IMR-90 (cell line): Measurements from ENCODE around the gene KRT6B. TPM values are rescaled to one million over a fixed set of nuclear protein-coding genes. Genes with fewer than 3 reads are reported as not detected.

Source experiments
- ATAC-seq: fragments of 200-7000 bp; cut with Tn5 transposase; 2 replicates; pipeline ENCODE4 v1.9.1; 2020; ENCODE audit warnings: low read depth, mild to moderate bottlenecking, moderate library complexity
- BruUV-seq: library from RNA; stranded (reverse); fragments of 400-500 nt; replicated peaks from 2 replicates; lab custom pipeline; 2021; lab: Mats Ljungman, UMichigan
- CTCF ChIA-PET: fragments of 300-600 bp; formaldehyde crosslinking; extraction: SDS; loops from one replicate; lab custom pipeline; 2021; ENCODE audit warnings: antibody characterized with exemption; lab: Yijun Ruan, JAX
- POLR2A ChIA-PET: fragments of 300-600 bp; sonication (Branson Sonifier 250); formaldehyde crosslinking; loops from one replicate; lab custom pipeline; 2022; ENCODE audit warnings: antibody characterized with exemption; ENCODE audit not compliant: unreplicated experiment; lab: Charles Lee
- DNase-seq: peaks from one replicate; pipeline ENCODE4 v3.0.0; 2013
- H2AFZ ChIP-seq: replicated peaks from 2 replicates; pipeline ENCODE3; 2013; ENCODE audit warnings: low read length, mild to moderate bottlenecking; ENCODE audit not compliant: poor library complexity
- H2AK5ac ChIP-seq: 2 replicates; pipeline ENCODE4 v1.6.1; 2013; ENCODE audit warnings: low read depth, low read length, inconsistent platforms
- H2AK9ac ChIP-seq: replicated peaks from 2 replicates; pipeline ENCODE3; 2013; ENCODE audit warnings: mild to moderate bottlenecking, low read depth, low read length, moderate library complexity; ENCODE audit not compliant: poor library complexity
- H2BK120ac ChIP-seq: 2 replicates; pipeline ENCODE4 v1.6.1; 2013; ENCODE audit warnings: low read depth, low read length, inconsistent platforms
- H2BK15ac ChIP-seq: 3 replicates; pipeline ENCODE4 v1.6.1; 2013; ENCODE audit warnings: low read depth, low read length, inconsistent platforms
- H2BK20ac ChIP-seq: 2 replicates; pipeline ENCODE4 v1.6.1; 2013; ENCODE audit warnings: low read depth, mild to moderate bottlenecking, inconsistent platforms, low read length, moderate library complexity
- H2BK5ac ChIP-seq: 2 replicates; pipeline ENCODE4 v1.6.1; 2013; ENCODE audit warnings: mild to moderate bottlenecking, low read depth, low read length, inconsistent platforms; ENCODE audit not compliant: poor library complexity, severe bottlenecking
- H3K14ac ChIP-seq: replicated peaks from 2 replicates; pipeline ENCODE4 v1.6.1; 2013; ENCODE audit warnings: low read depth, low read length, inconsistent platforms
- H3K18ac ChIP-seq: 2 replicates; pipeline ENCODE4 v1.6.1; 2013; ENCODE audit warnings: low read depth, low read length, control low read depth
- H3K23ac ChIP-seq: 2 replicates; pipeline ENCODE4 v1.6.1; 2013; ENCODE audit warnings: low read depth, low read length, inconsistent platforms
- H3K27ac ChIP-seq: 2 replicates; pipeline ENCODE4 v1.5.1; 2013; ENCODE audit warnings: mild to moderate bottlenecking, control low read depth, low read length; ENCODE audit not compliant: insufficient read depth
- H3K27me3 ChIP-seq: 2 replicates; pipeline ENCODE4 v1.6.1; 2013; ENCODE audit warnings: low read length; ENCODE audit not compliant: control insufficient read depth, insufficient read depth
- H3K36me3 ChIP-seq: 2 replicates; pipeline ENCODE4 v1.6.1; 2013; ENCODE audit warnings: low read length, mixed read lengths; ENCODE audit not compliant: control insufficient read depth, insufficient read depth
- H3K4ac ChIP-seq: 2 replicates; pipeline ENCODE4 v1.6.1; 2013; ENCODE audit warnings: low read depth, low read length, inconsistent platforms
- H3K4me1 ChIP-seq: 2 replicates; pipeline ENCODE4 v1.6.1; 2013; ENCODE audit warnings: low read length, mixed read lengths; ENCODE audit not compliant: control insufficient read depth, insufficient read depth
- H3K4me2 ChIP-seq: 2 replicates; pipeline ENCODE4 v1.6.1; 2013; ENCODE audit warnings: low read depth, mild to moderate bottlenecking, control low read depth, low read length, moderate library complexity
- H3K4me3 ChIP-seq: 2 replicates; pipeline ENCODE4 v1.5.1; 2013; ENCODE audit warnings: low read depth, mild to moderate bottlenecking, control low read depth, low read length, moderate library complexity; ENCODE audit not compliant: insufficient read depth
- H3K56ac ChIP-seq: 2 replicates; pipeline ENCODE4 v1.6.1; 2013; ENCODE audit warnings: low read length, inconsistent platforms; ENCODE audit not compliant: insufficient read depth; ENCODE audit errors: extremely low read depth
- H3K79me1 ChIP-seq, 2 experiments: 2 replicates each; pipeline ENCODE4 v1.6.1; 2013; ENCODE audit warnings: low read length in 2 of 2, inconsistent platforms in 1 of 2, low read depth in 1 of 2
- H3K9ac ChIP-seq: 2 replicates; pipeline ENCODE4 v1.6.1; 2013; ENCODE audit warnings: low read depth, low read length, control low read depth
- H3K9me1 ChIP-seq: 2 replicates; pipeline ENCODE4 v1.6.1; 2013; ENCODE audit warnings: low read length, inconsistent platforms; ENCODE audit not compliant: insufficient read depth
- H3K9me3 ChIP-seq: 2 replicates; pipeline ENCODE4 v1.6.1; 2013; ENCODE audit warnings: low read length; ENCODE audit not compliant: control insufficient read depth, insufficient read depth
- H4K20me1 ChIP-seq: 2 replicates; pipeline ENCODE4 v1.6.1; 2013; ENCODE audit warnings: low read length, inconsistent platforms; ENCODE audit not compliant: insufficient read depth
- H4K5ac ChIP-seq: 2 replicates; pipeline ENCODE4 v1.6.1; 2013; ENCODE audit warnings: mild to moderate bottlenecking, low read depth, low read length, control low read depth
- H4K8ac ChIP-seq, 2 experiments: 2 replicates each; pipeline ENCODE4 v1.6.1; 2013; ENCODE audit warnings: low read depth in 2 of 2, low read length in 2 of 2, control low read depth in 1 of 2, inconsistent platforms in 1 of 2
- H4K91ac ChIP-seq: 2 replicates; pipeline ENCODE4 v1.6.1; 2013; ENCODE audit warnings: low read depth, low read length, inconsistent platforms; ENCODE audit not compliant: insufficient read depth
- BHLHE40 ChIP-seq: fragments of 150-350 bp; IDR thresholded peaks from 2 replicates; pipeline ENCODE4 v1.6.1; 2016; ENCODE audit warnings: mild to moderate bottlenecking, low read depth, low read length
- CEBPB ChIP-seq: IDR thresholded peaks from 2 replicates; pipeline ENCODE4 v1.6.1; 2012; ENCODE audit warnings: low read depth, low read length, improper control_type of control experiment
- CHD1 ChIP-seq: IDR thresholded peaks from 2 replicates; pipeline ENCODE4 v1.6.1; 2012; ENCODE audit warnings: low read depth, low read length, improper control_type of control experiment
- ELK1 ChIP-seq: fragments of 150-350 bp; IDR thresholded peaks from 2 replicates; pipeline ENCODE4 v1.6.1; 2016; ENCODE audit warnings: low read depth, mild to moderate bottlenecking, low read length, moderate library complexity, borderline replicate concordance
- FOS ChIP-seq: fragments of 150-350 bp; IDR thresholded peaks from 2 replicates; pipeline ENCODE4 v1.6.1; 2016; ENCODE audit warnings: low read depth, low read length
- MAZ ChIP-seq: IDR thresholded peaks from 2 replicates; pipeline ENCODE4 v1.6.1; 2012; ENCODE audit warnings: low read depth, mild to moderate bottlenecking, low read length, improper control_type of control experiment, moderate library complexity, borderline replicate concordance
- MXI1 ChIP-seq: IDR thresholded peaks from 2 replicates; pipeline ENCODE4 v1.6.1; 2012; ENCODE audit warnings: low read depth, mild to moderate bottlenecking, low read length, moderate library complexity, borderline replicate concordance
- NFE2L2 ChIP-seq: fragments of 150-350 bp; IDR thresholded peaks from 2 replicates; pipeline ENCODE4 v1.6.1; 2016; ENCODE audit warnings: low read depth, mild to moderate bottlenecking, low read length
- POLR2A ChIP-seq: IDR thresholded peaks from 2 replicates; pipeline ENCODE4 v1.6.1; 2012; ENCODE audit warnings: mild to moderate bottlenecking, low read depth, low read length
- RAD21 ChIP-seq: IDR thresholded peaks from 2 replicates; pipeline ENCODE4 v1.6.1; 2012; ENCODE audit warnings: low read length, improper control_type of control experiment
- RCOR1 ChIP-seq: IDR thresholded peaks from 2 replicates; pipeline ENCODE4 v1.6.1; 2012; ENCODE audit warnings: mild to moderate bottlenecking, low read length, improper control_type of control experiment; ENCODE audit not compliant: insufficient replicate concordance
- RFX5 ChIP-seq: IDR thresholded peaks from 2 replicates; pipeline ENCODE4 v1.8.0; 2012; ENCODE audit warnings: low read depth, mild to moderate bottlenecking, low read length, moderate library complexity
- WGBS, 2 experiments: methylation state at CpG; one replicate each; pipeline versions ENCODE4 v1.1.5 to v1.1.7; 2013; ENCODE audit warnings: missing lambda C conversion rate in 2 of 2; ENCODE audit not compliant: insufficient read length in 1 of 2; ENCODE audit errors: extremely low coverage in 2 of 2; 5-methylcytosine and 5-hydroxymethylcytosine counted together
- dilution Hi-C: fragments of 300-500 bp; cut with HindIII; formaldehyde crosslinking; loops from one replicate; pipeline ENCODE4 v1.14.3; 2018; ENCODE audit warnings: low sequenced_read_pairs; ENCODE audit not compliant: unreplicated experiment
- in situ Hi-C: fragments of 300-500 bp; cut with MboI; formaldehyde crosslinking; loops from 3 replicates; pipeline ENCODE4 v1.14.3; 2019; ENCODE audit warnings: low sequenced_read_pairs, inconsistent platforms, mixed read lengths
- intact Hi-C: fragments of 100-400 bp; cut with micrococcal nuclease; formaldehyde crosslinking; loops from 2 replicates; pipeline ENCODE4 v1.10.0; 2022
- polyA plus RNA-seq, 3 experiments: library from polyadenylated mRNA; depleted of rRNA; stranded (reverse); fragments of >200 nt; gene quantifications; 2 replicates each; pipeline ENCODE4 v1.2.3, GENCODE V29; 2012; ENCODE audit warnings: low replicate concordance in 1 of 3
- total RNA-seq: library from RNA; depleted of rRNA; stranded (reverse); fragments of >200 nt; gene quantifications from 2 replicates; pipeline ENCODE4 v1.2.3, GENCODE V29; 2012
- TF ChIP-seq, protein P1 (sequence below): fragments of 150-350 bp; IDR thresholded peaks from 2 replicates; pipeline ENCODE4 v1.6.1; 2017; ENCODE audit warnings: mild to moderate bottlenecking, antibody characterized with exemption, low read length, low read depth
- TF ChIP-seq, protein P2 (sequence below): conservative IDR thresholded peaks from 2 replicates; pipeline ENCODE4 v1.5.1; 2012; ENCODE audit warnings: mild to moderate bottlenecking, low read depth, low read length, improper control_type of control experiment

KRT6B gene
- total and polyA plus RNA-seq, 2 of the 4 experiments (the other 2 are of a cell fraction), result not detected

- Histone ChIP-seq H3K4me1 (no peaks in the 10 kb centered on the region), H4K8ac (no peak overlapping the region), H3K4me3 (no peak overlapping the region), H4K20me1 (no peaks in the 10 kb centered on the region), H3K4ac (no peak overlapping the region), H2BK20ac (no peak overlapping the region), H4K5ac (no peak overlapping the region), H3K79me1 (no peaks in the 10 kb centered on the region), H2AK9ac (no peak overlapping the region), H2AK5ac (no peak overlapping the region), H3K27me3 (peaks cover 50% of the 10 kb centered on the region), H3K56ac (no peak overlapping the region), H4K91ac (no peak overlapping the region), H2AFZ (no peak overlapping the region), H2BK15ac (no peak overlapping the region), H3K14ac (no peak overlapping the region), H3K36me3 (no peaks in the 10 kb centered on the region), H3K18ac (no peak overlapping the region), H3K23ac (no peak overlapping the region), H3K9me3 (no peaks in the 10 kb centered on the region), H3K9ac (no peak overlapping the region), H2BK5ac (no peak overlapping the region), H3K9me1 (no peaks in the 10 kb centered on the region), H2BK120ac (no peak overlapping the region), H3K4me2 (no peak overlapping the region), H3K27ac (no peak overlapping the region)
- no CpG with 5 or more reads among the region's 3 CpGs for WGBS, 2 experiments
- CTCF ChIA-PET, result no interaction called here
- in situ Hi-C loops (no loop called here), dilution Hi-C loops (no loop called here), intact Hi-C loops (no loop called here)
- POLR2A ChIA-PET, result no interaction called here
- DNase-seq (no peak), ATAC-seq (no peak)
- no TSS peak for BruUV-seq
- TF ChIP-seq POLR2A, result no peak
- TF ChIP-seq ELK1, result no peak
- TF ChIP-seq, protein P1, sequence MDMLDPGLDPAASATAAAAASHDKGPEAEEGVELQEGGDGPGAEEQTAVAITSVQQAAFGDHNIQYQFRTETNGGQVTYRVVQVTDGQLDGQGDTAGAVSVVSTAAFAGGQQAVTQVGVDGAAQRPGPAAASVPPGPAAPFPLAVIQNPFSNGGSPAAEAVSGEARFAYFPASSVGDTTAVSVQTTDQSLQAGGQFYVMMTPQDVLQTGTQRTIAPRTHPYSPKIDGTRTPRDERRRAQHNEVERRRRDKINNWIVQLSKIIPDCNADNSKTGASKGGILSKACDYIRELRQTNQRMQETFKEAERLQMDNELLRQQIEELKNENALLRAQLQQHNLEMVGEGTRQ, result no peak
- no peak for TF ChIP-seq NFE2L2
- no peak for TF ChIP-seq RFX5
- TF ChIP-seq CEBPB, result no peak
- TF ChIP-seq CHD1, result no peak
- TF ChIP-seq RCOR1, result no peak
- TF ChIP-seq MXI1, result no peak
- no peak for TF ChIP-seq FOS
- no peak for TF ChIP-seq RAD21
- TF ChIP-seq MAZ, result no peak
- no peak for TF ChIP-seq BHLHE40
- TF ChIP-seq, protein P2, sequence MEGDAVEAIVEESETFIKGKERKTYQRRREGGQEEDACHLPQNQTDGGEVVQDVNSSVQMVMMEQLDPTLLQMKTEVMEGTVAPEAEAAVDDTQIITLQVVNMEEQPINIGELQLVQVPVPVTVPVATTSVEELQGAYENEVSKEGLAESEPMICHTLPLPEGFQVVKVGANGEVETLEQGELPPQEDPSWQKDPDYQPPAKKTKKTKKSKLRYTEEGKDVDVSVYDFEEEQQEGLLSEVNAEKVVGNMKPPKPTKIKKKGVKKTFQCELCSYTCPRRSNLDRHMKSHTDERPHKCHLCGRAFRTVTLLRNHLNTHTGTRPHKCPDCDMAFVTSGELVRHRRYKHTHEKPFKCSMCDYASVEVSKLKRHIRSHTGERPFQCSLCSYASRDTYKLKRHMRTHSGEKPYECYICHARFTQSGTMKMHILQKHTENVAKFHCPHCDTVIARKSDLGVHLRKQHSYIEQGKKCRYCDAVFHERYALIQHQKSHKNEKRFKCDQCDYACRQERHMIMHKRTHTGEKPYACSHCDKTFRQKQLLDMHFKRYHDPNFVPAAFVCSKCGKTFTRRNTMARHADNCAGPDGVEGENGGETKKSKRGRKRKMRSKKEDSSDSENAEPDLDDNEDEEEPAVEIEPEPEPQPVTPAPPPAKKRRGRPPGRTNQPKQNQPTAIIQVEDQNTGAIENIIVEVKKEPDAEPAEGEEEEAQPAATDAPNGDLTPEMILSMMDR, result no peak
Observed at GRCh38 chr12:52402873-52403540, 48.9 kb downstream of the KRT6B start.
